NCI-H2196 treated with DMSO at 0.1 percent for 48 hours (cell line): ENCODE results near the gene FBXO27.
"Not testable (repeated sequence)": the region's sequence is repeated elsewhere in the genome, so short reads cannot be mapped to it uniquely, and the experiment has no call there.

Experiments
- DNase-seq: peaks from one replicate; lab custom pipeline; 2025; ENCODE audit not compliant: unreplicated experiment; lab: John Stamatoyannopoulos, UW

The FBXO27 gene

GRCh38 chr19:38989066-38989605, 43.2 kb downstream of the FBXO27 start:
- peak; percentile 19 for DNase-seq

- DNase-seq = not testable (repeated sequence)
These were observed 43.7 kb downstream of the FBXO27 start for GRCh38 chr19:38988627-38989026.

- DNase-seq = not testable (repeated sequence)
These were observed 44.6 kb downstream of the FBXO27 start for GRCh38 chr19:38987745-38988144.

- no peak for DNase-seq
These were observed 47.1 kb downstream of the FBXO27 start for GRCh38 chr19:38985262-38985661.

- no peak for DNase-seq
These were observed 51.6 kb downstream of the FBXO27 start for GRCh38 chr19:38980583-38981374.

GRCh38 chr19:38979812-38980211, 52.5 kb downstream of the FBXO27 start:
- no peak for DNase-seq

GRCh38 chr19:38978326-38978689, 54.0 kb downstream of the FBXO27 start:
- no peak for DNase-seq

- no peak for DNase-seq
These were observed 54.7 kb downstream of the FBXO27 start for GRCh38 chr19:38977445-38978325.

GRCh38 chr19:38975861-38976271, 56.5 kb downstream of the FBXO27 start:
- no peak for DNase-seq

- DNase-seq = no peak
These were observed 57.0 kb downstream of the FBXO27 start, which contains the start of gene FBXO17 for GRCh38 chr19:38975214-38975860. Gene FBXO17 (minus strand): TSS chr19:38975742. CDS start chr19:38950319, 25,423 bp downstream.

GRCh38 chr19:38974624-38975213, 57.6 kb downstream of the FBXO27 start:
- no peak for DNase-seq
